Measurements from ENCODE around the gene FDXACB1.

The FDXACB1 gene

GRCh38 chr11:111913997-111914396, 35.0 kb upstream of the FDXACB1 start:
- no peak overlapping the region for H3K4me3 ChIP-seq (replicated peaks; ENCODE audit: low read depth, low read length)
- TF ChIP-seq CTCF (IDR thresholded peaks at IDR 0.05; ENCODE audit: low read length, missing control alignments): no peak
- peak; percentile 88 for DNase-seq (ENCODE audit: low read depth)

GRCh38 chr11:111913031-111913861, 34.3 kb upstream of the FDXACB1 start:
- no peak for TF ChIP-seq CTCF (IDR thresholded peaks at IDR 0.05; ENCODE audit: low read length, missing control alignments)
- peak overlapping the region; percentile 21 for H3K4me3 ChIP-seq (replicated peaks; ENCODE audit: low read depth, low read length)
- no peak for DNase-seq (ENCODE audit: low read depth)

GRCh38 chr11:111912535-111912934, 33.6 kb upstream of the FDXACB1 start, which contains the start of gene HSPB2:
TSS of gene HSPB2 (plus strand) at chr11:111912734. CDS start at chr11:111912830, 96 bp downstream.
- peak within 1 kb of the TSS; percentile 21 for H3K4me3 ChIP-seq (replicated peaks; ENCODE audit: low read depth, low read length)
- DNase-seq (ENCODE audit: low read depth): no peak
- no peak for TF ChIP-seq CTCF (IDR thresholded peaks at IDR 0.05; ENCODE audit: low read length, missing control alignments)

- no peak for TF ChIP-seq CTCF (IDR thresholded peaks at IDR 0.05; ENCODE audit: low read length, missing control alignments)
- peak; percentile 83 for DNase-seq (ENCODE audit: low read depth)
Observed at GRCh38 chr11:111911563-111912401, 32.8 kb upstream of the FDXACB1 start, which contains the start of gene CRYAB. TSS of gene CRYAB (minus strand) at chr11:111911770. CDS start at chr11:111911724, 46 bp downstream.

GRCh38 chr11:111910676-111911562, 32.0 kb upstream of the FDXACB1 start:
- DNase-seq (ENCODE audit: low read depth): no peak
- H3K4me3 ChIP-seq (replicated peaks; ENCODE audit: low read depth, low read length): no peak overlapping the region
- TF ChIP-seq CTCF (IDR thresholded peaks at IDR 0.05; ENCODE audit: low read length, missing control alignments): no peak

More at GRCh38 chr11:111911563-111912401, 32.8 kb upstream of the FDXACB1 start, which contains the start of gene CRYAB:
- peak within 1 kb of the TSS; percentile 21 for H3K4me3 ChIP-seq (replicated peaks; ENCODE audit: low read depth, low read length)

GRCh38 chr11:111909378-111909777, 30.4 kb upstream of the FDXACB1 start:
- TF ChIP-seq CTCF (IDR thresholded peaks at IDR 0.05; ENCODE audit: low read length, missing control alignments): no peak
- DNase-seq (ENCODE audit: low read depth): no peak
- H3K4me3 ChIP-seq (replicated peaks; ENCODE audit: low read depth, low read length): no peak overlapping the region
